ENCODE data around the gene SKAP2.
A peak's percentile ranks its signal among the peaks of the same experiment; 100 is the strongest.

Gene SKAP2

GRCh38 chr7:26629696-26630095 lies 234.7 kb downstream of the SKAP2 start:
- DNase-seq, result no peak

- DNase-seq, result no peak
Measured at GRCh38 chr7:26627891-26628341, 236.5 kb downstream of the SKAP2 start.

- DNase-seq, result no peak
Measured at GRCh38 chr7:26627221-26627620, 237.2 kb downstream of the SKAP2 start.

GRCh38 chr7:26626687-26627086 lies 237.7 kb downstream of the SKAP2 start:
- DNase-seq, result no peak

- DNase-seq, result no peak
Measured at GRCh38 chr7:26626156-26626555, 238.2 kb downstream of the SKAP2 start.

GRCh38 chr7:26625286-26625685 lies 239.1 kb downstream of the SKAP2 start:
- DNase-seq, result no peak

- DNase-seq, result no peak
Measured at GRCh38 chr7:26624839-26625238, 239.6 kb downstream of the SKAP2 start.

- DNase-seq, result no peak
Measured at GRCh38 chr7:26624431-26624830, 240.0 kb downstream of the SKAP2 start.

GRCh38 chr7:26620352-26620751 lies 244.0 kb downstream of the SKAP2 start:
- DNase-seq, result peak in 1 of 2 experiments; percentile 2

- no peak for DNase-seq
Measured at GRCh38 chr7:26619348-26619984, 244.9 kb downstream of the SKAP2 start.

- DNase-seq, result no peak
Measured at GRCh38 chr7:26618898-26619297, 245.5 kb downstream of the SKAP2 start.

GRCh38 chr7:26618449-26618848 lies 245.9 kb downstream of the SKAP2 start:
- DNase-seq, result no peak
